ENCODE measurements around the gene CUL3.

CUL3 gene

DNA sequence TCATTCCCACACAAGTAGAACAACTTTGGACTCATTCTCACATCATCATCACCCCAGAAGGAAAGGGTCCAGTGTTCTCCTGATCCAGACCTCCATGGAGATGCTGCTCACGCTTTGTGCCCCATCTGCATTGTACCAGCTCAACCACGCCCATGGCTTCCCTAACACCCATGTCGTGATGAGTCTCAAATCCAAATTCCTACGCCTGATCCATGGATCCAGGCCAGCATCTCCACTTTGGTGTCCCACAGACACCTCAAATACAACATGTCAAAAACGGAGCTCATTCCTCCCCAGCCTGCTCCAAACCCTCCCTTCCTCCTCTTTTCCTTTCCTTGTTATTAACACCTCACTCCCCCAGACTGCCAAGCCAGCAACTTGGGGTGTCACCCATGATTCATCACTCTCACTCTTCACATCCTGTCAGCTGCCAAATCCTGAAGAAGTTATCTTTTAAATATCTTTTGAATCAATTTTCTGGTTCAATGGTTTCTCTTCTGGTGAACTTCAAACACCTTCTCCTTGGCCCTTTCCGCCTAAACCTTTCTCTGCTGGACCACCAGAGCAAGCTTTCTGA is 153.1 kb downstream of the CUL3 start:
- H3F3A ChIP-seq (ENCODE audit: insufficient read depth, low read length) = no peaks in the 10 kb centered on the region
- H3K27me3 ChIP-seq (ENCODE audit: insufficient read depth, low read length) = no peaks in the 10 kb centered on the region

DNA sequence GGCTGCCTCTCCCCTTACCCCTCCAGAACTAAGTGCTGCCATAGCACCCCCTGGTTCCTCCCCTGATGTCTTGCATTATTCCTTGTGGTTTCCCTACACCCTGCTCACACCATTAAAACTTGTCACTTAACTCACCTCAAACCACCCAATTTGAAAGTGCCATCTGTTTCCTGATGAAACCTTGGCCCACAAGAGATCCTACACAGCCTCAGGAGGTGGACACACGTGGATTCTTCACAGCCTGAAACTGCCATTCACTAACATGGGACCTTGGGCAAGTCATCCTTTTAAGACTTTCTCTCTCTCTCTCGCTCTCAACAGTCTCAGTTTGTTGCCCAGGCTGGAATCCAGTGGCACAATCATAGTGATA is 155.7 kb downstream of the CUL3 start:
- H3K4me2 ChIP-seq (ENCODE audit: low read length) = no peak overlapping the region

More for the DNA sequence above, 153.1 kb downstream of the CUL3 start:
- no peak overlapping the region for H2AFZ ChIP-seq (ENCODE audit: low read length)
- H3K4me1 ChIP-seq (ENCODE audit: insufficient read depth, low read length, severe bottlenecking) = no peaks in the 10 kb centered on the region
- H3K36me3 ChIP-seq (ENCODE audit: insufficient read depth, low read length) = no peaks in the 10 kb centered on the region
- H3K79me2 ChIP-seq (ENCODE audit: insufficient read depth, low read length) = no peaks in the 10 kb centered on the region
- H3K27ac ChIP-seq (ENCODE audit: low read depth, low read length, poor library complexity, severe bottlenecking) = no peak overlapping the region
- H3K9me2 ChIP-seq (ENCODE audit: low read depth, low read length) = no peaks in the 10 kb centered on the region
- TF ChIP-seq, protein P1, sequence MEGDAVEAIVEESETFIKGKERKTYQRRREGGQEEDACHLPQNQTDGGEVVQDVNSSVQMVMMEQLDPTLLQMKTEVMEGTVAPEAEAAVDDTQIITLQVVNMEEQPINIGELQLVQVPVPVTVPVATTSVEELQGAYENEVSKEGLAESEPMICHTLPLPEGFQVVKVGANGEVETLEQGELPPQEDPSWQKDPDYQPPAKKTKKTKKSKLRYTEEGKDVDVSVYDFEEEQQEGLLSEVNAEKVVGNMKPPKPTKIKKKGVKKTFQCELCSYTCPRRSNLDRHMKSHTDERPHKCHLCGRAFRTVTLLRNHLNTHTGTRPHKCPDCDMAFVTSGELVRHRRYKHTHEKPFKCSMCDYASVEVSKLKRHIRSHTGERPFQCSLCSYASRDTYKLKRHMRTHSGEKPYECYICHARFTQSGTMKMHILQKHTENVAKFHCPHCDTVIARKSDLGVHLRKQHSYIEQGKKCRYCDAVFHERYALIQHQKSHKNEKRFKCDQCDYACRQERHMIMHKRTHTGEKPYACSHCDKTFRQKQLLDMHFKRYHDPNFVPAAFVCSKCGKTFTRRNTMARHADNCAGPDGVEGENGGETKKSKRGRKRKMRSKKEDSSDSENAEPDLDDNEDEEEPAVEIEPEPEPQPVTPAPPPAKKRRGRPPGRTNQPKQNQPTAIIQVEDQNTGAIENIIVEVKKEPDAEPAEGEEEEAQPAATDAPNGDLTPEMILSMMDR (IDR thresholded peaks at IDR 0.05; ENCODE audit: low read length) = no peak
- no peak for TF ChIP-seq EZH2 (IDR thresholded peaks at IDR 0.05; ENCODE audit: borderline replicate concordance, low read length)
- no peaks in the 10 kb centered on the region for H4K20me1 ChIP-seq (ENCODE audit: insufficient read depth, low read length)
- H3K4me3 ChIP-seq (ENCODE audit: low read depth, low read length, poor library complexity, severe bottlenecking) = no peak overlapping the region
- H3K9ac ChIP-seq (ENCODE audit: low read length) = no peak overlapping the region
- no peaks in the 10 kb centered on the region for H3K9me3 ChIP-seq (ENCODE audit: low read length)
- H3K4me2 ChIP-seq (ENCODE audit: low read length) = no peak overlapping the region

DNA sequence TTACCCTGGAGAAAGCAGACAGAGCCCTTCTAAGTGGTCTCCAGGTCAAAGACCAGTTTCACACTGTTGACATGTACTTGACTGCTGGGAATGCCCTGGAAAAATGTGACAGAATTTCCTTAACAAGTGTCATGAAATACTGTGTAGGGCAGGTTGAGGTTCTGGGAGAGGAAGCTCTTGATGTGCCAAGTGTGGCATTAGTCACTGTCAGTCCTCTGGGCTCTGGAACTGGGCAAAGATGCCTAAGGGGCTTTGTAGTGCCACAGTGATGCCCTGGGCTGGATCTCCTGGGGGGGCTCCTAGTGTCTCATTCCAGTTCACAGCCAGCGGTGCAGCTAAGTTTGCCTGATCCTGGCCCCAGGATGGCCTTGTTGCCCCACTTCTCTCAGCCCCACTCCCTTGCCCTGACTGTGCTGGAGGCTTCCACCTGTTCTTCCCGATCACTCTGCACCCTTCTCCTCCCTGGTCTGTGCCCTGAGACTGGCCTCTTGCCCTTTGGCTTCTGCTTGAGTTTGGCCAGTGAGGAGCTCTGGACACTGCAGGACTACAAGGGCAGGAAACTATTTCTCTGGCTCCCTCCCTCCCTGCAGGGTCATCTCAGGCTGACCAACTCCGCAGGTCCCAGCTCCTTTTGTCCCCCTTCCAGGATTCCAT is 156.2 kb downstream of the CUL3 start:
- H3K36me3 ChIP-seq (ENCODE audit: insufficient read depth, low read length) = no peaks in the 10 kb centered on the region
- no peak overlapping the region for H3K9ac ChIP-seq (ENCODE audit: low read length)
- no peak overlapping the region for H2AFZ ChIP-seq (ENCODE audit: low read length)
- no peaks in the 10 kb centered on the region; the same call in 1 of the 2 replicates for H3K9me3 ChIP-seq (ENCODE audit: low read length)
- no peak overlapping the region for H3K4me3 ChIP-seq (ENCODE audit: low read depth, low read length, poor library complexity, severe bottlenecking)
- H3K4me2 ChIP-seq (ENCODE audit: low read length) = no peak overlapping the region
- TF ChIP-seq, protein P1 (IDR thresholded peaks at IDR 0.05; ENCODE audit: low read length) = no peak
- no peak for TF ChIP-seq EZH2 (IDR thresholded peaks at IDR 0.05; ENCODE audit: borderline replicate concordance, low read length)
- H3K27ac ChIP-seq (ENCODE audit: low read depth, low read length, poor library complexity, severe bottlenecking) = no peak overlapping the region
- H3K9me2 ChIP-seq (ENCODE audit: low read depth, low read length) = no peaks in the 10 kb centered on the region
- H3K79me2 ChIP-seq (ENCODE audit: insufficient read depth, low read length) = no peaks in the 10 kb centered on the region
- no peaks in the 10 kb centered on the region for H3K4me1 ChIP-seq (ENCODE audit: insufficient read depth, low read length, severe bottlenecking)
- H3F3A ChIP-seq (ENCODE audit: insufficient read depth, low read length) = no peaks in the 10 kb centered on the region
- no peaks in the 10 kb centered on the region for H4K20me1 ChIP-seq (ENCODE audit: insufficient read depth, low read length)
- H3K27me3 ChIP-seq (ENCODE audit: insufficient read depth, low read length) = no peaks in the 10 kb centered on the region

More for the DNA sequence above, 155.7 kb downstream of the CUL3 start:
- no peak overlapping the region for H3K9ac ChIP-seq (ENCODE audit: low read length)
- H3F3A ChIP-seq (ENCODE audit: insufficient read depth, low read length) = no peaks in the 10 kb centered on the region
- H3K27me3 ChIP-seq (ENCODE audit: insufficient read depth, low read length) = no peaks in the 10 kb centered on the region
- TF ChIP-seq EZH2 (IDR thresholded peaks at IDR 0.05; ENCODE audit: borderline replicate concordance, low read length) = no peak
- TF ChIP-seq, protein P1 (IDR thresholded peaks at IDR 0.05; ENCODE audit: low read length) = no peak
- H2AFZ ChIP-seq (ENCODE audit: low read length) = no peak overlapping the region
- no peaks in the 10 kb centered on the region; the same call in 1 of the 2 replicates for H3K9me3 ChIP-seq (ENCODE audit: low read length)
- H3K4me1 ChIP-seq (ENCODE audit: insufficient read depth, low read length, severe bottlenecking) = no peaks in the 10 kb centered on the region
- H4K20me1 ChIP-seq (ENCODE audit: insufficient read depth, low read length) = no peaks in the 10 kb centered on the region
- no peak overlapping the region for H3K27ac ChIP-seq (ENCODE audit: low read depth, low read length, poor library complexity, severe bottlenecking)
- H3K36me3 ChIP-seq (ENCODE audit: insufficient read depth, low read length) = no peaks in the 10 kb centered on the region
- H3K9me2 ChIP-seq (ENCODE audit: low read depth, low read length) = no peaks in the 10 kb centered on the region
- no peak overlapping the region for H3K4me3 ChIP-seq (ENCODE audit: low read depth, low read length, poor library complexity, severe bottlenecking)
- H3K79me2 ChIP-seq (ENCODE audit: insufficient read depth, low read length) = no peaks in the 10 kb centered on the region
